Small intestine (tissue), 7 donors: ENCODE results near the gene HCN1. TPM values are rescaled to one million over a fixed set of nuclear protein-coding genes. Genes with fewer than 3 reads are reported as not detected.
"Not testable (repeated sequence)": the region's sequence is repeated elsewhere in the genome, so short reads cannot be mapped to it uniquely, and the experiment has no call there.

ENCODE experiments used
- DNase-seq, 2 donors: peaks; one replicate each; pipeline versions ENCODE4 v3.0.0 to v3.0.0-alpha.2; 2013
- FAIRE-seq: peaks from 2 replicates; lab custom pipeline; 2012; peaks lifted over from hg19 to GRCh38; lab: Jason Lieb, UNC
- H3K27ac ChIP-seq, 3 donors: one replicate each; pipeline ENCODE4 v1.5.1; 2013; ENCODE audit warnings: low read length in 2 of 3, mild to moderate bottlenecking in 2 of 3, control low read depth in 1 of 3, inconsistent platforms in 1 of 3, low read depth in 1 of 3, moderate library complexity in 1 of 3
- H3K27me3 ChIP-seq, 3 donors: one replicate each; pipeline ENCODE4 v1.6.1; 2013; ENCODE audit warnings: low read length in 3 of 3, inconsistent platforms in 1 of 3; ENCODE audit not compliant: control insufficient read depth in 3 of 3, insufficient read depth in 3 of 3
- H3K36me3 ChIP-seq, 3 donors: one replicate each; pipeline ENCODE4 v1.6.1; 2013; ENCODE audit warnings: low read length in 3 of 3, inconsistent platforms in 1 of 3, low read depth in 1 of 3, mild to moderate bottlenecking in 1 of 3, moderate library complexity in 1 of 3; ENCODE audit not compliant: control insufficient read depth in 3 of 3, insufficient read depth in 2 of 3
- H3K4me1 ChIP-seq, 3 donors: one replicate each; pipeline ENCODE4 v1.6.1; 2013; ENCODE audit warnings: low read length in 2 of 3, inconsistent platforms in 1 of 3, low read depth in 1 of 3, mild to moderate bottlenecking in 1 of 3, moderate library complexity in 1 of 3; ENCODE audit not compliant: control insufficient read depth in 3 of 3, insufficient read depth in 2 of 3
- H3K4me3 ChIP-seq, 3 donors: one replicate each; pipeline ENCODE4 v1.5.1; 2013; ENCODE audit warnings: low read length in 3 of 3, control low read depth in 1 of 3, inconsistent platforms in 1 of 3, low read depth in 1 of 3, mild to moderate bottlenecking in 1 of 3, moderate library complexity in 1 of 3
- H3K9me3 ChIP-seq, 2 donors: one replicate each; pipeline ENCODE4 v1.6.1; 2013; ENCODE audit warnings: low read depth in 1 of 2, low read length in 1 of 2; ENCODE audit not compliant: control insufficient read depth in 2 of 2, insufficient read depth in 1 of 2
- WGBS, 3 donors: extraction: QIAGEN DNeasy Blood & Tissue Kit; methylation state at CpG; one replicate each; pipeline ENCODE4 v1.1.7; 2013; 5-methylcytosine and 5-hydroxymethylcytosine counted together
- polyA plus RNA-seq, 4 donors: library from polyadenylated mRNA; stranded (reverse) in 3 of 4; unstranded in 1 of 4; fragments of 200-250 nt in 3 of 4; fragments of 120-200 nt in 1 of 4; gene quantifications; one replicate each; pipeline versions ENCODE4 v1.2.1 to v1.2.3, GENCODE V29; 2013
- donor health status: healthy with polysubstance abuse.
- donor health status: control.
- donor health status: control.
- donor health status: Bipolar disorder and iron deficiency.
- donor health status: healthy.

HCN1 gene
- polyA plus RNA-seq, 4 donors = 0.22 to 0.25 TPM; not detected in 2

DNA sequence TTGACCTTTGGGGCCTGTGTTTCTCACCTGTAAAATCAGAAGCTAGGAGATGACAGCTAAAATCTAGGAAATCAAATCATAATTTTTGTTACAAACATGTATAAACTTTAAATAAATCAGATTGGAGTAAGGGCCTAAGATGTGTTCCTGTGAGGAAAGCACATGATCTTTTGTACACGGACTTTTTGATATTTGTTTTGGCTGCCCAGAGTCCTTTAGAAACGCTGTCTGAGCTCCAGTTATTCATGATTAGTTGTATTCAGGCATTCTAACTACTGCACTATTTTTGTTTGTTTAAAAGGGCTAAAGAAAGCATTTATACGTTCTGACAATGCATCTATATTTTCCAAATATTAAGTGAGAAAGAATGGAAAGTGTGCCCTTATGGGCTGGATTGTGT lies 94.8 kb downstream of the HCN1 start:
- WGBS, 3 donors = 66 to 77% (median 68%) methylated on average over 3 of the region's 3 CpGs
- H3K36me3 ChIP-seq = no peaks in the 10 kb centered on the region
- H3K27me3 ChIP-seq = no peaks in the 10 kb centered on the region
- H3K4me3 ChIP-seq = no peak overlapping the region
- H3K9me3 ChIP-seq = no peaks in the 10 kb centered on the region
- no peak overlapping the region for H3K27ac ChIP-seq
- DNase-seq (no peak), FAIRE-seq (no peak)
- no peaks in the 10 kb centered on the region for H3K4me1 ChIP-seq

DNA sequence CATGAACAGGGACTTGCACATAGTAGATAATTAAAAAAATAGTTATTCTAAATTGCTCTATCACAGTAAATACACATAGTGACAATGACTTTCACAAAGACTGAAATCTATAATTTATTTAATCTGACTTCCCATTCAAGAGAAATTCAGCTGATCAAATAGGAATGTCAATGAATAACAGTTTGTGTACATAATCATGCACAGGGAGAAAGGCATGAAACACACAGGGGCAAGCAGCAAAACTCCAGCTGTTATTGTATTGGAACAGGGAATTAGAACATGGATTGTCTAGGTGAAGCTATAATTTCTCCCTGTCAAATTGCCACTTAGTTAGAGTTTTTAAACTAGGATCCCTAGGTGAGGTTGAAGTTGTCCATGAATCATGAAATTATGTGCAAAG lies 99.9 kb downstream of the HCN1 start:
- Histone ChIP-seq H3K4me1 (no peaks in the 10 kb centered on the region), H3K36me3 (no peaks in the 10 kb centered on the region), H3K4me3 (no peak overlapping the region), H3K9me3 (no peaks in the 10 kb centered on the region), H3K27me3 (no peaks in the 10 kb centered on the region), H3K27ac (no peak overlapping the region)
- DNase-seq (no peak), FAIRE-seq (no peak)

DNA sequence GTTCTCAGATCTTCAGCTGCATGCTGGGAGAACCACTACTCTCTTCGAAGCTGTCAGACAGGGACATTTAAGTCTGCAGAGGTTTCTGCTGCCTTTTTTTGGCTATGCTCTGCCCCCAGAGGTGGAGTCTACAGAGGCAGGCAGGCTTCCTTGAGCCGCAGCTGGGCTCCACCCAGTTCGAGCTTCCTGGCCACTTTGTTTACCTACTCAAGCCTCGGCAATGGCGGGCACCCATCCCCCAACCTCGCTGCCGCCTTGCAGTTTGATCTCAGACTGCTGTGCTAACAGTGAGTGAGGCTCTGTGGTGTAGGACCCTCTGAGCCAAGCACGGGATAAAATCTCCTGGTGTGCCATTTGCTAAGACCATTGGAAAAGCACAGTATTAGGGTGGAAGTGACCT lies 110.2 kb downstream of the HCN1 start:
- H3K27me3 ChIP-seq, H3K27ac ChIP-seq, H3K9me3 ChIP-seq, FAIRE-seq, DNase-seq, H3K36me3 ChIP-seq, H3K4me3 ChIP-seq, H3K4me1 ChIP-seq: not testable (repeated sequence)
- 72 to 78% (median 72%) methylated on average over 8 of the region's 8 CpGs for WGBS, 3 donors

DNA sequence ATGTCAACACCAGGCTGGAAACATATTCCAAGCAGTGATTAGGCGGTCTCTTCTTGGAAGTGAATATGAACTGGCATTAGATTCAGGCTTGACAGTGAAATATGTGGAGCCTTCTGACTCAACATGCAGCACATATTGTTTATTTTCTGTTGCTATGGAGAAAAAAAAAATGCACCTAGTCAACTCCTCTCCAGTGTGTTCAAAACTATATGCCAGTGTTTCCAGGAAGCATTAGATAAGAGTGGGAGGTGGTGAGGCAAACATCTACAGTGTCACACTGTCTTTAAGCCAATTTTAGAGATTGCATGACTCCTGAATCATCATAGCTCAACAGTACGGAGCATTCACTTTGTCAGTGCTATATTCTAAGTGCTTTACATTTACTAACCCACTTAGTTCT lies 117.9 kb downstream of the HCN1 start:
- no peak for FAIRE-seq
- no peaks in the 10 kb centered on the region for H3K9me3 ChIP-seq

DNA sequence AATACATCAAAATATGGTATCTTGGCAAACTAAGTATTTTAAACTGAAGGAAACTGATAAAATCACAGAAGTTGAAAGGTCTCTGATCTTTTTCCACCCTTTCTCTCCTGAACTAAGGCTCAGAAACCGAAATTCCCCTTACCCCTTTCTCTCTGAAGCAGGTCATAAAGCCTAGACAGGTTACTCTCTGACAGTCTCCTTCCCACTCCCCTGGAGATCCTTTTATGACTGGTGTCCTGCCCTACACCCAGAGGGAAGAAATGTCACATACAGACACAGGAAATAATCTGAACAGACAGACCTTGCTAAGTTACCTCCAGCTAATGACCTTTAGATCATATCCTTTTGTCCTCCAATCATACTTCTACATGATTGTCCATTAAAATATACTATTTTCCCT lies 127.4 kb downstream of the HCN1 start:
- Histone ChIP-seq H3K4me3 (no peak overlapping the region), H3K4me1 (no peaks in the 10 kb centered on the region), H3K36me3 (no peaks in the 10 kb centered on the region), H3K27me3 (no peaks in the 10 kb centered on the region), H3K27ac (no peak overlapping the region), H3K9me3 (no peaks in the 10 kb centered on the region)
- no peak for DNase-seq
- 12 to 19% (median 14%) methylated on average over 1 of the region's 1 CpG for WGBS, 3 donors
- FAIRE-seq = no peak

More for the DNA sequence above, 117.9 kb downstream of the HCN1 start:
- Histone ChIP-seq H3K4me1 (no peaks in the 10 kb centered on the region), H3K36me3 (no peaks in the 10 kb centered on the region), H3K27ac (no peak overlapping the region), H3K4me3 (no peak overlapping the region), H3K27me3 (no peaks in the 10 kb centered on the region)
- peak in 1 of 2 donors; percentile 1 for DNase-seq
- 67 to 77% (median 68%) methylated on average over 2 of the region's 2 CpGs for WGBS, 3 donors

DNA sequence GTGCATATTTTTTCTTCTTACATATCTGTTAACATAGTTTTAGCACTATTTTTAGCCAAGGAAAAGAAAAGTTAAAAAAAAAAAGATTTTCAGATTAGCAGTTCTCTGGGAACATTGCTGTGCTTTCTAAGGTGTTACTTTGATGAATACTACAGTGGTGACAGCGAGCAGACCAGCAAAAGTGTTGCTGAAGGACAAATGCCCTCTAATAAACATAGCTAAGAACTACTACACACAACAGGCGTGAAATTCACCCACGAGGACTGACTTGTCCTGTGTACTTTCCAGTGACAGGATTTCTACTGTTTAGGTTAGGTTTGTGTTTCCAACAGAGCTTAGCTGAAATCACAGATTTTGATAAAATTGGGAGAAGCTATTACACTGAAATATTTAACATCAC lies 153.8 kb downstream of the HCN1 start:
- WGBS, 3 donors = 35 to 43% (median 39%) methylated on average over 3 of the region's 3 CpGs
- H3K27me3 ChIP-seq = no peaks in the 10 kb centered on the region
- no peaks in the 10 kb centered on the region for H3K36me3 ChIP-seq

DNA sequence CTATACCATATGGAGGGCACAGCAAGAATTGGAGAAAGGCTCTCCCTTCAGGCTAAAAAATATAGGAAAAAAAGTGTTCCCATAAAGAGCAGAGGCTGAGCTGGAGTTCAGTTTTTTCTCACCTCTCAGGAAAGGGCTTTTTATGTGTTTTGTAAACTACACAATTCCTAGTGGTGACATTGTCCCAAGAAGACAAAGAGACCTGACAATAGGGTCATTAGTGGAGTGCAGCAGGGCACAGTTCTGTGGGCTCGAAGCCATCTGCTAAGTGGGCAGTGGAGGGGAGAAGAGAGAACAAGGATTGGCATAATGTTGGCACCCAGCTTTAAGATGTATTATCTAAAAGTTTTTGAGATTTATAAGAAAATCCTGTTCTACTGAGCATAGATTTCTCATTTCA lies 162.5 kb downstream of the HCN1 start:
- 55 to 78% (median 73%) methylated on average over 1 of the region's 1 CpG for WGBS, 3 donors
- DNase-seq (no peak), FAIRE-seq (no peak)
- Histone ChIP-seq H3K27ac (no peak overlapping the region), H3K4me3 (no peak overlapping the region), H3K36me3 (no peaks in the 10 kb centered on the region), H3K9me3 (no peaks in the 10 kb centered on the region), H3K27me3 (no peaks in the 10 kb centered on the region), H3K4me1 (no peaks in the 10 kb centered on the region)

More for the DNA sequence above, 153.8 kb downstream of the HCN1 start:
- Histone ChIP-seq H3K4me1 (no peaks in the 10 kb centered on the region), H3K4me3 (no peak overlapping the region), H3K9me3 (no peaks in the 10 kb centered on the region), H3K27ac (no peak overlapping the region)
- DNase-seq = no peak
- no peak for FAIRE-seq

DNA sequence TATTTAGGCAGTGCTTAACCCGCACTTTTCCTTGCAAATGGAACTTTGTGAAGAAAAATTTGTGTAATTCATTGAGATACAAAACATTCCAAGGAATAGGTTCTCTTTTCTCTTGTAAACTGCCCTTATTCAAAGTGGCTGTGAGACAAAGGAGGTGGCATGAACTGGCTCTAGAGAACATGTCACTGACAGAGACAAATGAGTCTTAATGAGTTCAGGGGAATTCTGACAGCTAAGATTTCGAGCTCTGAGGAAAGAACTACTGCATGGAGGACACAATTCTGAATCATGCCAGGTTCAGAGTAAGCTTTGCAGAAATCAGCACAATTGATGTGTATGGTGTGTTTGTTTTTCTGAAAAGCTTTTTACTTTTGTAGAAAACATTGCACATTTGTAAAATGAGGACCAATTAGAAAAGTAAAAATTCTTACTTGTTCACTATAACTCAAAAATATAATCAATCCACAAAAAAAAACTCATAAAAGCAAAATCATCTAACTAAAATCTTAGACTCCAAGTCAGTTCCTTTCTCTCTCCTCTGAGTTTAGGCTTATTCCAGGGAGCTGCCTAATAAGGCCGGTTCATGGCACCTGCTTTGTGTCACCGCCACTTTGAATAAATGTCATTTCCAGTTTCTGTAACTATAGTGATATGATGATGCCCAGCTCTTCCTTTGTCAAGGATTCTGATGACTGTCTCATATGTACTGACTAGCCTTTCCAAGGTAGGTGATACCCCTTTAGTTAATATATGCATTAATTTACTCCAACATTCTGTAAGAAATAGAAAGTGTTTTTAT lies 163.2 kb downstream of the HCN1 start:
- no peak overlapping the region for H3K27ac ChIP-seq
- no peaks in the 10 kb centered on the region for H3K9me3 ChIP-seq
- no peak for DNase-seq
- FAIRE-seq = no peak
- no peaks in the 10 kb centered on the region for H3K4me1 ChIP-seq
- no peaks in the 10 kb centered on the region for H3K27me3 ChIP-seq
- no peaks in the 10 kb centered on the region for H3K36me3 ChIP-seq
- H3K4me3 ChIP-seq = no peak overlapping the region
- WGBS, 3 donors = 62 to 70% (median 66%) methylated on average over 4 of the region's 4 CpGs

DNA sequence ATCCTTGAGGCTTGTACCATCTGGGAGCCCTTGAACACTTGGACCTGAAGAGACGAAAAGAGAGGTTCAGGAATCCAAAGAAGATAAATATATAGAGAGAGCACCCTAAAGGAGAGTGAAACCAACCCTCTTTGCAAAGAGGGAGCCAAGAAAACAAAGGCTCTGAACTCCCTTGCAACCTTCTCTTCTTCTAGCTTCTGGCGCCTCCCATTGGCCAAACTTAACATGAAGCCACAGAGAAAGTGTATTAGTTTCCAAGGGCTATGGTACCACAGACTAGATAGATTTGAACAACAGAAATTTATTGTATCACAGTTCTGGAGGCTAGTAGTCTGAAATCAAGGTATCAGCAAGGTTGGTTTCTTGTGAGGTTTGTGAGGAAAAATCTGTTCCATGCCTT lies 175.1 kb downstream of the HCN1 start:
- Histone ChIP-seq H3K9me3 (no peaks in the 10 kb centered on the region), H3K27ac (no peak overlapping the region), H3K4me1 (no peaks in the 10 kb centered on the region), H3K4me3 (no peak overlapping the region), H3K27me3 (no peaks in the 10 kb centered on the region), H3K36me3 (no peaks in the 10 kb centered on the region)
- peak; percentile 49 to 66 for DNase-seq
- no peak for FAIRE-seq
- WGBS, 3 donors = 7 to 19% (median 9%) methylated on average over 2 of the region's 2 CpGs
